ENCODE data around the gene PARN. TPM values are rescaled to one million over a fixed set of nuclear protein-coding genes. Genes with fewer than 3 reads are reported as not detected.

PARN gene
- total and polyA plus RNA-seq, 2 of the 8 experiments (the other 6 are each of a cell fraction or from before 2014, with no cell fraction given), result 24.5 to 44.6 TPM

- no peak overlapping the region for H4K5ac ChIP-seq (ENCODE audit: insufficient read length, low read depth, low read length)
- H3K27me3 ChIP-seq (replicated peaks in 1 of 4; ENCODE audit: control insufficient read depth in 3 of 4, extremely low read depth in 1 of 4, insufficient read depth in 3 of 4, low read length in 3 of 4), result no peaks in the 10 kb centered on the region
- no peaks in the 10 kb centered on the region for H3K9me3 ChIP-seq (ENCODE audit: insufficient read depth in 2 of 2, low read depth in 1 of 2, low read length in 1 of 2)
- no peaks in the 10 kb centered on the region for H4K20me1 ChIP-seq (replicated peaks in 1 of 2; ENCODE audit: control insufficient read depth in 1 of 2, insufficient read depth in 2 of 2, low read length in 2 of 2)
- no peak overlapping the region for H3K4ac ChIP-seq (replicated peaks; ENCODE audit: insufficient read length, low read depth, low read length)
- no peak overlapping the region for H3K18ac ChIP-seq (ENCODE audit: extremely low read depth, low read length)
- H3K9ac ChIP-seq (replicated peaks in 1 of 4; ENCODE audit: extremely low read depth in 1 of 4, low read depth in 3 of 4, low read length in 3 of 4), result no peak overlapping the region
- H2BK5ac ChIP-seq (ENCODE audit: low read depth, low read length), result no peak overlapping the region
- no peak overlapping the region for H2AK5ac ChIP-seq (ENCODE audit: low read depth, low read length)
- H2BK12ac ChIP-seq (ENCODE audit: low read depth, low read length), result no peak overlapping the region
- no peak overlapping the region for H4K91ac ChIP-seq (replicated peaks; ENCODE audit: insufficient read length, low read length)
- H2BK20ac ChIP-seq (ENCODE audit: low read length), result no peak overlapping the region
- CTCF ChIA-PET (ENCODE audit: partially characterized antibody), result interaction anchor here (0.6 kb wide), 1 partner anchor 44 kb away, joined by 3 read pairs; no protein-coding TSS in a partner anchor
- H3K4me1 ChIP-seq (replicated peaks in 1 of 4; ENCODE audit: control insufficient read depth in 3 of 4, insufficient read depth in 4 of 4, low read length in 3 of 4), result peaks cover 0 to 7% (median 3%) of the 10 kb centered on the region in 4 experiments; a peak in 3 of 7 replicates
- H3K4me3 ChIP-seq (ENCODE audit: extremely low read depth in 1 of 4, insufficient read depth in 2 of 4, low read depth in 3 of 4, low read length in 4 of 4), result no peak overlapping the region
- no peak overlapping the region for H2AFZ ChIP-seq (ENCODE audit: low read length)
- H2BK120ac ChIP-seq (replicated peaks; ENCODE audit: low read depth, low read length), result no peak overlapping the region
- H2BK15ac ChIP-seq (ENCODE audit: low read length), result no peak overlapping the region
- no peak overlapping the region for H3K4me2 ChIP-seq (ENCODE audit: insufficient read depth in 1 of 2, low read depth in 2 of 2, low read length in 2 of 2)
- no peaks in the 10 kb centered on the region for H3K23me2 ChIP-seq (ENCODE audit: low read depth, low read length)
- TF ChIP-seq HDAC2 (IDR thresholded peaks at IDR 0.05; ENCODE audit: borderline replicate concordance in 1 of 2, low read depth in 2 of 2, low read length in 2 of 2) (no peak), POLR2AphosphoS5 (IDR thresholded peaks at IDR 0.05; ENCODE audit: low read depth, low read length) (no peak), BRCA1 (IDR thresholded peaks at IDR 0.05; ENCODE audit: low read depth, low read length) (no peak)
- H3K27ac ChIP-seq (ENCODE audit: low read depth, low read length), result no peak overlapping the region
- WGBS, 2 experiments (ENCODE audit: extremely low coverage in 1 of 2, insufficient coverage in 1 of 2, insufficient read length in 1 of 2, insufficient replicate concordance in 2 of 2, low coverage in 1 of 2, low lambda C conversion rate in 2 of 2, missing lambda C conversion rate in 1 of 2), result 90% methylated on average over 7 of the region's 7 CpGs; no CpG with 5 or more reads in 1 of the 2 experiments
- H3K23ac ChIP-seq (ENCODE audit: insufficient read length), result no peak overlapping the region
- no peaks in the 10 kb centered on the region for H3K79me2 ChIP-seq (ENCODE audit: control insufficient read depth in 1 of 2, insufficient read depth in 2 of 2, low read length in 2 of 2)
- H3K36me3 ChIP-seq (ENCODE audit: control insufficient read depth in 2 of 4, insufficient read depth in 4 of 4, low read length in 3 of 4), result no peaks in the 10 kb centered on the region; a peak in 1 of 8 replicates
- no peak overlapping the region for H4K8ac ChIP-seq (ENCODE audit: extremely low read depth, insufficient read depth, low read length)
- H3K56ac ChIP-seq (replicated peaks; ENCODE audit: insufficient read length, low read depth, low read length), result no peak overlapping the region
- DNase-seq (ENCODE audit: low read depth in 1 of 2, low spot score in 2 of 2), result no peak
- FAIRE-seq, result no peak
- POLR2A ChIA-PET (ENCODE audit: partially characterized antibody), result interaction anchor here (1.5 kb wide), 1 partner anchor 8 kb away, joined by 4 read pairs; no protein-coding TSS in a partner anchor
- no peak overlapping the region for H3K14ac ChIP-seq (ENCODE audit: insufficient read length)
- H3K79me1 ChIP-seq (ENCODE audit: low read depth, low read length), result no peaks in the 10 kb centered on the region
Measured at GRCh38 chr16:14545346-14545884, 84.6 kb downstream of the PARN start.
